A549 treated with dexamethasone at 1 μM for 4 hours (cell line): ENCODE results near the gene LMTK2. TPM values are rescaled to one million over a fixed set of nuclear protein-coding genes. Genes with fewer than 3 reads are reported as not detected.

Source experiments
- total RNA-seq: library from RNA; stranded (reverse); fragments of 200-300 nt; extraction: Qiagen RNA extraction; gene quantifications from 5 replicates; pipeline ENCODE4 v1.2.3, GENCODE V29; 2022

The LMTK2 gene
- total RNA-seq = 7.9 to 13.8 TPM (median 12.4 TPM) in 5 replicates

DNA sequence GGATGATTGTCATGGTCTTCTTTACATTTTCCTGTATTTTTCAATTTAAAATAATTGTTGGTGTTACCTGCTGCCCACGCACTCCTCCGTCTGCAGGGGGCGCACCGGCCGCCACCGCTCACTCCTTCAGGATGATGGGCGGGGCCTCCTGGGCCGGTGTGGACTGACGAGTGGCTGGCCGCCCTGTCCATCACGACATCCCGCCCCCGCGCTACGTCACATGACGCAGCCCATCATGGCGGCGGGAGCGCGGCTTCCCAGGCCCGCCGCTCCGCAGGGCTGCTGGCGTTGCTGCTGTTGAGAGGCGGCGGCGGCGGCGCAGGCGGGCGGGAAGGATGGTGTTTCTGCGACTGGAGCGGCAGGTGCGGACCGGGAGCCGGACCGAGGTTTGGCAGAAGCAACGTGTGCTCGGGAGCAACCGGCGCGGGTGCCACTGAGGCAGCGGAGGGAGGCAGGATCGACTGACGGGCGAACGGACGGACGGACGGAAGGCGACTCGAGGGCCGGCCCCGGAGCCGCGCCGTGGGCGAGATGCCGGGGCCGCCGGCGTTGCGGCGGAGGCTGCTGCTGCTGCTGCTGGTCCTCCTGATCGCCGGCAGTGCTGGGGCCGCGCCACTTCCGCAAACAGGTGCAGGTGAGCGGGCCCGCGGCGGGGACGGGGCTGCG lies at the start of gene LMTK2:
Gene LMTK2, plus strand, starts transcription at position 216 of the 666 bp plus-strand sequence. Its CDS starts 316 bp downstream, at position 532.

DNA sequence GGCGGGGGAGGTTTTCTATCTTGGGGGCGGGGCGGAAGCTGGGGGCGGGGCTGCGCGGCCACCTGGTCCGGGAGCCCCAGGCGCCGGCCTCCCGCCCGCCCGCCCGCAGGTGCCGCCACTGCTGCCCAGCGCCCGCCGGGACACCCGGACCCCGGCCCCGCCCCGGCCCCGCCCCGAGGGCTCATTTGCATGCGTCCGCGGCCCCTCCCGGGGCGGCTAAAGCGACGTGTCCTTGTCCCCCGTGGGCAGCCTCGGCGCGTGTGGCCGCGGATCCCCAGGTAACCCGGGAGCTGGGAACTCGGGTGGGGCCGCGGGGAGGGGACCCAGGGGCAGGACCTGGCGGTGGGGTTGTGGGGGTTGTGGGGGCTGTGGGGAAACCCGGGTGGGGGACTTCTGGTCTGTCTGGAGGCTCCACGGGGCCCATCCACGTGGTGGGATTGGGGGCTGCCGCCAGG lies 104.6 kb downstream of the LMTK2 start, which contains the start of gene BHLHA15:
Gene BHLHA15, plus strand, starts transcription at position 219 of the 455 bp plus-strand sequence. CDS start 871 bp downstream, outside the sequence.

DNA sequence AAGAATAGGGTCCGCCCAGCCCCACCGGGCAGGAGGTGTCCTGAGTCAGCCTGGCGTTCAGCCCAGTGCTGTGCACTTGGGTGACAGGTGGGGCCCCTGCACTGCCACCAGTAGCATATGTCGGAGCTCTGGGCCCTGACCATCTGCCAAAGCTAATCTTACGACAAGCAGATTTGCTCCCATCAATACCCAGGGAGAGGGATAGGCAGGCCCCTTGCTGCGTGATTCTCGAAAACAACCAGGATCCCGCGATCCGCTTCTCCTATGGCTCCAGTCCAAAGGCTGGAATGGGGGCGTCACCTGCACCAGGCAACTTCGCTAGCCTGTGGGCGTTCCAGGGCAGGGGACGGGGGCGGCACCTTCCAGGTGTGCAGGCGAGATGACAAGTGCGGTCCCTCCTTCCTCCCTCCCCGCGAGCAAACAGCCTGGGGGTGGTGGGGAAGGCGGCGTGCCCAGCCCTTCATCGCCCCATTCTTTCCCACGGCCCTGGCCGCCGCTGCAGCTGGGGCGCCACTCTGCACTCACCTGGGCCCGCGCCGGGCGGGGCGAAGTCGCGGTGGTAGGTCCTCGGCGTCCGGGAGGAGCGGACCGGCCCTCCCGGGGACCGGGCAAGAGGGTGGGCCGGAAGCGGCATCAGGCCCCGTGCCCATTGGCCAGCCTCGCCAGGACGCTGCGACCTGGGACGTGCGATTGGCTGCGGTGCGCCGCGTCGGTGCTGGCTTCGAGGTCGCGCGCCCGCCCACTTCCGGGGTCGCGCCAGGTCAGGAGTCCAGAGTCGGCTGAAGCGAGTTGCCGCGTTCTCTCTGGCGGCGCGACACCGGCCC lies 145.2 kb downstream of the LMTK2 start, which contains the start of gene TECPR1:
Gene TECPR1, minus strand, starts transcription at position 632 of the 824 bp plus-strand sequence. CDS start 6,086 bp downstream, outside the sequence.

Other genes with a start within 250 kb of the LMTK2 start
- 53.9 to 69.9 TPM (median 58.8 TPM) in 5 replicates for gene ASNS, start 234.5 kb upstream of the LMTK2 start, total RNA-seq
- not detected in 5 replicates for gene OCM2, start 116.7 kb upstream of the LMTK2 start, total RNA-seq
- gene BHLHA15, start 104.6 kb downstream of the LMTK2 start, total RNA-seq = 0.39 to 0.86 TPM (median 0.62 TPM) in 5 replicates
- 5.2 to 10.5 TPM (median 8.4 TPM) in 5 replicates for gene TECPR1, start 145.4 kb downstream of the LMTK2 start, total RNA-seq
- 113 to 151 TPM (median 134 TPM) in 5 replicates for gene BRI3, start 174.8 kb downstream of the LMTK2 start, total RNA-seq